ENCODE measurements around the gene LHCGR. TPM values are rescaled to one million over a fixed set of nuclear protein-coding genes. Genes with fewer than 3 reads are reported as not detected.

Gene LHCGR
- total and polyA plus RNA-seq, 2 of the 4 experiments (the other 2 are of a cell fraction): 0.10 to 0.18 TPM

GRCh38 chr2:48756289-48756688, 765 bp upstream of the LHCGR start:
- no peak overlapping the region for H2AK9ac ChIP-seq (replicated peaks; ENCODE audit: low read depth, low read length, poor library complexity)
- no peak overlapping the region for H2AK5ac ChIP-seq (ENCODE audit: low read depth, low read length)
- no peak overlapping the region for H3K27ac ChIP-seq (ENCODE audit: insufficient read depth, low read length)
- no peak overlapping the region for H3K9ac ChIP-seq (ENCODE audit: low read depth, low read length)
- no peak overlapping the region for H3K4me2 ChIP-seq (ENCODE audit: low read depth, low read length)
- BruUV-seq (replicated peaks): no TSS peak
- no peaks in the 10 kb centered on the region for H3K79me1 ChIP-seq (ENCODE audit: low read depth in 1 of 2, low read length in 2 of 2)
- no peak overlapping the region for H2BK15ac ChIP-seq (ENCODE audit: low read depth, low read length)
- no peak overlapping the region for H3K4ac ChIP-seq (ENCODE audit: low read depth, low read length)
- no peak overlapping the region for H3K23ac ChIP-seq (ENCODE audit: low read depth, low read length)
- H2BK5ac ChIP-seq (ENCODE audit: low read depth, low read length, poor library complexity, severe bottlenecking): no peak overlapping the region
- intact Hi-C loops (cut with micrococcal nuclease): no loop called here
- H3K4me3 ChIP-seq (ENCODE audit: insufficient read depth, low read depth, low read length): no peak overlapping the region
- H3K14ac ChIP-seq (replicated peaks; ENCODE audit: low read depth, low read length): no peak overlapping the region
- ChIA-PET CTCF (no interaction called here), POLR2A (ENCODE audit: unreplicated experiment) (no interaction called here)
- H3K56ac ChIP-seq (ENCODE audit: extremely low read depth, insufficient read depth, low read length): no peak overlapping the region
- DNase-seq (no peak), ATAC-seq (ENCODE audit: low read depth) (no peak)
- TF ChIP-seq CEBPB (IDR thresholded peaks at IDR 0.05; ENCODE audit: low read depth, low read length) (no peak), NFE2L2 (IDR thresholded peaks at IDR 0.05; ENCODE audit: low read depth, low read length) (no peak), POLR2A (IDR thresholded peaks at IDR 0.05; ENCODE audit: low read depth, low read length) (no peak), CTCF (conservative IDR thresholded peaks at IDR 0.05; ENCODE audit: low read depth, low read length) (no peak), BHLHE40 (IDR thresholded peaks at IDR 0.05; ENCODE audit: low read depth, low read length) (no peak), MAFK (IDR thresholded peaks at IDR 0.05; ENCODE audit: low read depth, low read length) (no peak), RAD21 (IDR thresholded peaks at IDR 0.05; ENCODE audit: low read length) (no peak), FOS (IDR thresholded peaks at IDR 0.05; ENCODE audit: low read depth, low read length) (no peak), CHD1 (IDR thresholded peaks at IDR 0.05; ENCODE audit: low read depth, low read length) (no peak), RCOR1 (IDR thresholded peaks at IDR 0.05; ENCODE audit: insufficient replicate concordance, low read length) (no peak), MAZ (IDR thresholded peaks at IDR 0.05; ENCODE audit: borderline replicate concordance, low read depth, low read length) (no peak), RFX5 (IDR thresholded peaks at IDR 0.05; ENCODE audit: low read depth, low read length) (no peak)
- TF ChIP-seq, protein P1, sequence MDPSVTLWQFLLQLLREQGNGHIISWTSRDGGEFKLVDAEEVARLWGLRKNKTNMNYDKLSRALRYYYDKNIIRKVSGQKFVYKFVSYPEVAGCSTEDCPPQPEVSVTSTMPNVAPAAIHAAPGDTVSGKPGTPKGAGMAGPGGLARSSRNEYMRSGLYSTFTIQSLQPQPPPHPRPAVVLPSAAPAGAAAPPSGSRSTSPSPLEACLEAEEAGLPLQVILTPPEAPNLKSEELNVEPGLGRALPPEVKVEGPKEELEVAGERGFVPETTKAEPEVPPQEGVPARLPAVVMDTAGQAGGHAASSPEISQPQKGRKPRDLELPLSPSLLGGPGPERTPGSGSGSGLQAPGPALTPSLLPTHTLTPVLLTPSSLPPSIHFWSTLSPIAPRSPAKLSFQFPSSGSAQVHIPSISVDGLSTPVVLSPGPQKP (IDR thresholded peaks at IDR 0.05; ENCODE audit: borderline replicate concordance, low read depth, low read length): no peak
- no peak overlapping the region; the same call in 1 of the 2 replicates for H2BK120ac ChIP-seq (ENCODE audit: low read depth, low read length)
- H3K9me1 ChIP-seq (ENCODE audit: insufficient read depth, low read length): no peaks in the 10 kb centered on the region
- H3K36me3 ChIP-seq (ENCODE audit: control insufficient read depth, insufficient read depth, low read length): no peaks in the 10 kb centered on the region
- no peak overlapping the region for H2AFZ ChIP-seq (replicated peaks; ENCODE audit: low read length, poor library complexity)
- H4K20me1 ChIP-seq (ENCODE audit: insufficient read depth, low read length): no peaks in the 10 kb centered on the region
- no peak overlapping the region for H4K5ac ChIP-seq (ENCODE audit: low read depth, low read length)
- H4K8ac ChIP-seq (ENCODE audit: low read depth in 2 of 2, low read length in 2 of 2): no peak overlapping the region
- H3K4me1 ChIP-seq (ENCODE audit: control insufficient read depth, insufficient read depth, low read length): peaks cover 3% of the 10 kb centered on the region; the same call in 1 of the 2 replicates
- in situ Hi-C loops (cut with MboI; ENCODE audit: low sequenced_read_pairs): no loop called here
- H3K18ac ChIP-seq (ENCODE audit: low read depth, low read length): no peak overlapping the region
- H3K27me3 ChIP-seq (ENCODE audit: control insufficient read depth, insufficient read depth, low read length): peaks cover 7% of the 10 kb centered on the region
- no peak overlapping the region for H2BK20ac ChIP-seq (ENCODE audit: low read depth, low read length)
- no peak overlapping the region for H4K91ac ChIP-seq (ENCODE audit: insufficient read depth, low read depth, low read length)
- no CpG with 5 or more reads among the region's 3 CpGs for WGBS, 2 experiments (ENCODE audit: extremely low coverage in 2 of 2, insufficient read length in 1 of 2)
- dilution Hi-C loops (cut with HindIII; ENCODE audit: low sequenced_read_pairs, unreplicated experiment): no loop called here
- no peaks in the 10 kb centered on the region for H3K9me3 ChIP-seq (ENCODE audit: control insufficient read depth, insufficient read depth, low read length)
